HG03108 (cell line): ENCODE data around the gene LMAN2L.

ENCODE experiments used
- ATAC-seq: cut with Tn5 transposase; IDR thresholded peaks from one replicate; pipeline ENCODE4 v1.9.1; 2021; ENCODE audit warnings: moderate library complexity; ENCODE audit not compliant: unreplicated experiment

Gene LMAN2L

DNA sequence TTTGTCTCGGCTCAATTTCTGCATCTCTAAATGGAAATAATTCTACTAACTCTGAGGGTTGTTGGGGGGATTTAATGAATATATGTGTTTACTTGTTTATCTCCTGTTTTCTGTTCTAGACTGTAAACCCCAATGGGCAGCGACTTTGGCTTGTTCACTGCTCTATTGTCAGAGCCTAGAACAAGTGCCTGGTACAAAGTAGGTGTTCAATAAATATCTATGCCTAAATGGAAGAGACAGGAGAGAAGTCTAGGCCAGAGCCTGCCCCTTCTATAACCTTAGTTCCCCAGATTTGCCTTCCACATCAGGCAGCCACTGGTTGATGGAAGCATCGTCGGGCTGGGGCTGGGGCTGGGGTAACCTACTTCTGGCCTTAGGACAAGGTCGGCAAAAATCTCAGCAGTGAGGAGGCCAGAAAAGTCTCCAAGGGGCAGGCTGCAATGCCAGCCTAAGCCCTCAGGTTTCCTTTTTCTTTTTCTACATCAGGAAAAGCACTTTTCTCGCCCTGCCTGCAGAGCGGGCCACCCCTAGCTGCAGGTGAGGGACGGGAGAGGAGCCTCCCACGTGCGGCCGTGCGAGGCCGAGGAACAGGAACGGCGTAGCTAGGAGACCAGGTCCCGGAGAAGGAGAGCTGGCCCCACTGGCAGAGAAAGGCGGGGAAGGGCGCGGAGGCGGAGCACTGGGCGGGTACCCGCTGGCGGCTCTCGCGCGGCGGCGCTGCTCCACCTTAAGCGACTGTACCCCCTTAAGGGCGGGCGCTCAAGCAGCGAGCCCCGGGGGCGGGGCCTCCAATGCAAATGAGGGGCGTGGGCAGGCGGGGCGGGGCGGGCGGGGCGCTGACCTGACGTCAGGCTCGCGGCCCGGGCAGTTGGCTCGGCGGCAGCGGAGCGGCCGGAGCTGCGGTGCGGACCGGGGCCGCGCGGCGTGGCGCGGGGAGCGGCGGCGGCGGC is 20.4 kb upstream of the LMAN2L start, which contains the start of gene CNNM4:
TSS of gene CNNM4 (plus strand) at position 867 of the 950 bp plus-strand sequence. CDS start 98 bp downstream, outside the sequence.
- ATAC-seq: peak; percentile 87

DNA sequence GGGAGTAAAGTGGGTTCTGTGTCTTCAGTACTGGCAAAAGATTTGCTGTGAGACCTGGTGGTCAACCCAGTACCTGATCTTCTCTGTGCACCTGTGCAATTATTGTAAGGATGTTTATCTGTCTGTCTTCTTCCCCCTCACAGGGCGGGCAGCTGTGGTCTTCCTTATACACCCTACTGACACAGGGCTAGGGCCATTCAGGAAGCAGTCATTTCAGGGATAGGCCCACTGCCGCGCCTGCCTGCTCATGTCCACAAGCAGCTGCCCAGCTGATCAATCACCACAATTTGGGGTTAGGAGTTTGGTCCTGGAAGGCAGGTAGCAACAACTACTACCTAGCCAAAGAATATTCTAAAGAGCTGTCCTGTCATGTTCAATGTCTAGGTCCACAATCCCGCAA is 19.7 kb upstream of the LMAN2L start:
- ATAC-seq: no peak

DNA sequence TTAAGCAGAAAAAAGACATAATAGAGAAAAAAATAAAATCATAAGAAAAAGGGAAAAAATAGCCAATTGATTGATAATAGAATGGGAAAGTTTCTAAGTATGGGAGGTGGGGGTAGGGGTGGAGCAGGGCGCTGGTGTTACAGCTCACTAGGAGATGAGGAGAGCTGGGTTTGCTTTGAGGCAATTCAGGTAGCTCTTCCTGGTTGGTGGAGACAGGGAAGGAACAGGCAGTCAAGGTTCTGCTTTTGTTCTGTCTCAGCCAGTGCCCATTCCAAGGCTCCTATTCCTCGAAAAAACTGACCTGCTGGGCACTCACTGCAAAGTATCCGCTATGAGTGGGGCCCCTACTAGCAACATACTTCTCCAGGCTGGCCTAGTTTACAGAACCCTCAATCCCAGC is 19.1 kb upstream of the LMAN2L start:
- ATAC-seq: no peak

DNA sequence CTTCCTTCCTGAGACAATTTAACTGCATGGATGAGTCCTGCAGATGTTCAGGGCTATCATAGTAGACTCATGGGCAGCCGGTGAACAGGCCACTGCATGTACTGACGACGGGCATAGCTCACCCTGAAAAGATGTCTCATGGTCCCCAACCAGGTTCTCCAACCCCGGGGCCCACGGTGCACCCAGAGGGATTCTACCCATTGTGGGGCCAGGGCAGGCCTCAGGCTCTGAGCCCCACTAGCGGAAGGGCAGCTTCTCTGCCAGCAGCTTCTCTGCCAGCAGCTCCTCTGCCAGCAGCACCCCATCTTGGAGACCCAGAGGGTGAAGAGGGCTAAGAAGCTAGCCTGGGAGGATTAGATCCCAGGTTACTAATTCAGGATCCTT is 17.6 kb upstream of the LMAN2L start:
- ATAC-seq: no peak

DNA sequence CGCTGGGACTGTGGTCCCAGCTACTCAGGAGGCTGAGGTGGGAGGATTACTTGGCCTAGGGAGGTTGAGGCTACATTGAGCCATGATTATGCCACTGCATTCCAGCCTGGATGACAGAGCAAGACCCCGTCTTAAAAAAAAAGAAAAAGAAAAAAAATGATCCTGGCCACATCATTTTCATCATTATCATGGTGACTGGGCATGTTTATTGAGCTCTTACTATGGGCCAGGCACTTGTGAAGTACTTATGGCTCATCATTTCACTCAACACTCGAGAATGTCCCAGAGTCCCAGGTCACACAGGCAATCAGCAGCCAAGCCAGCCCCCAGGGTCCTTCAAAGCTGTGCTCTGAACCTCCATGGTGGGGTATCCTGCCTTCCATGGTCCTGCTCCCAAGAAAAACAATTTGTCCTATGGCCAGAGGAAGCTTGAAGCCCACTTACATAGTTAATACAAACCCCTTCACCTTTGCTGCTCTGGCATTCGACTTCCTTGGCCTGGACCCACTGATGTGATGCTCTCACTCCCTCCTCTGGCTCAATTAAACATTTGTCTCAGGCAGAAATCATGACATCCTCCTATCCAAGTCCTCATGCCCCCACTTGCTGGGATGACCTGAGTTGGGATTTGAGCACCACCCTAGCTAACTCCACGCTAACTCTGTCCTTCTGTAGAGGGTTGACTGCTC is 17.1 kb upstream of the LMAN2L start:
- no peak for ATAC-seq

DNA sequence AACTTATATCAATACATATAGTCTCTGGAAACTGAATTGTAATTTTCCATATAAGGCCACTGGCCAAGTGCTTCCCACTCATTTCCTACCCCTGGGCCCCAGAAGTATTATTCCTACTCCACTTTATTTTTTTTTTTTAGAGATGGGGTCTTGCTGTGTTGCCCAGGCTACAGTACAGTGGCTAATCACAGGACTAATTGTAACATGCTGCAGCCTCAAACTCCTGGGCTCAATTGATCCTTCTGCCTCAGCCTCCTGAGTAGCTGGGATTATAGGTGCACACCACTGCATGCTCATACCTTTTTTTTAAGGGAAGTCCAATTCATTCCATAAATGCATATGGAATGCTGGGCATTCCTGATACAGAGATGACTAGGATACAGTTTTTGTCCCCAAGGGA is 14.5 kb upstream of the LMAN2L start:
- no peak for ATAC-seq

DNA sequence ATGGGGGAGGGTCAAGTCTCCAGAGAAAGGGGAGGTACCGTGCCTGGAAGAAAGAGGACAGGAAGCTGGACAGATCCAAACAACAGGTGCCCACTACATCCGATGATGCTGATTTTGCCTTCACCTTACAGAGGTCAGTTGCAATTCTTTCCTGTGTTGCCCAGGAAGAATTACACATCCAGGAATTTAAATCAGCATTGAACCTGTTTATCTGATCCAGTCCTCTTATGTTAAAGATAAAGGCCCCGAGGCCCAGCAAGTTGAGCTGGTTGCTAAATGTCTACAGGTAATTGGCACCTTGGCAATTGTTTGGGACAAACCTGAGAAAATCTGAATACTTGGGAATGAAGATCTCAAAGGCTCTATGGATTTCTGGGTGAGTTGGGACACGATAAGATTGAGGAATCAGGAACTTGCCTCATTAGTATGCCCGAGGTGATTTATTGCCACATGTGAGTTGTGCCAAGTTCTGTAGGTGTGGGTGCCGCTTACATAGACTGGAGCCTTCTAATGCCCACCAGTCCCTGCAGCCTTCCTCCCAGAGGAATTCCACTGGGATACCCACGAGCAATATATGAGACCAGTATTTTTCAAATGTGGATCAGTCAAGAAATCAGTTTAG is 13.9 kb upstream of the LMAN2L start:
- ATAC-seq: no peak

DNA sequence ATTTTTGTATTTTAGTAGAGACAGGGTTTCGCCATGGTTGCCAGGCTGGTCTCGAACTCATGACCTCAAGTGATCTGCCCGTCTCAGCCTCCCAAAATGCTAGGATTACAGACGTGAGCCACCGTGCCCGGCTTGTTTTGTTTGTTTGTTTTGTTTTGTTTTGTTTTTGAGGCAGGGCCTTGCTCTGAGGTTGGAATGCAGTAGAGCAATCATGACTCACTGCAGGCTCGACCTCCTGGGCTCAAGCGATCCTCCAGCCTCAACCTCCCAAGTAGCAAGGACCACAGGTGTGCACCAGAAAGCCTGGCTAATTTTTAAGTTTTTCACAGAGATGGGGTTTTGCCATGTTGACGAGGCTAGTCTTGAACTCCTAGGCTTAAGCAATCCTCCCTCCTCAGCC is 11.9 kb upstream of the LMAN2L start:
- ATAC-seq: no peak

DNA sequence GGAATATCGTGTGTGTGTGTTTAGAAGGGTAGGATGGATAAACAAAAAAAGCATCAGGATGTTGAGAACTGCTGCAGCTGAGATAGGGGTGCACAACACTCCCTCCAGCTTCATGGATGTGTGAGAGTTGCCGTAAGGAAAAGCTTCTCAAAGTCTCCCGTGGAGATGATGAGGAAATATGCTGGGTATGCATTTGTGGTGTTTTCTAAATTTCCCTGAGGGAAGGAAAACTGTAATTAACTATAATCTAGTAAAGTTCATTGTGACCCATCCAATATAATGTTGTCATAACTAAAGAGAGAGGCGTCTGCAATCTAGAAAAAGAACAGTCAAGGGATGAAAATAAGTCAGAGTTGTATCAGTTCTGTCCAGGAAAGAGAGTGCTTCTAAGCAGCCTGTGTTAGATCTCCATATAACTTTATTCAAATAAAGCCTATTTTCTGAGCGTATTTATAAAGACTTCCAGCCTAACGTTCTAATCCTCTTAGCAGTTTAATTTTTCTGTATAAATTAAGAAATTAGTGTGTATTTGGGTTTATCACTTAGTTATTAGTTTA is 7.3 kb upstream of the LMAN2L start:
- no peak for ATAC-seq

DNA sequence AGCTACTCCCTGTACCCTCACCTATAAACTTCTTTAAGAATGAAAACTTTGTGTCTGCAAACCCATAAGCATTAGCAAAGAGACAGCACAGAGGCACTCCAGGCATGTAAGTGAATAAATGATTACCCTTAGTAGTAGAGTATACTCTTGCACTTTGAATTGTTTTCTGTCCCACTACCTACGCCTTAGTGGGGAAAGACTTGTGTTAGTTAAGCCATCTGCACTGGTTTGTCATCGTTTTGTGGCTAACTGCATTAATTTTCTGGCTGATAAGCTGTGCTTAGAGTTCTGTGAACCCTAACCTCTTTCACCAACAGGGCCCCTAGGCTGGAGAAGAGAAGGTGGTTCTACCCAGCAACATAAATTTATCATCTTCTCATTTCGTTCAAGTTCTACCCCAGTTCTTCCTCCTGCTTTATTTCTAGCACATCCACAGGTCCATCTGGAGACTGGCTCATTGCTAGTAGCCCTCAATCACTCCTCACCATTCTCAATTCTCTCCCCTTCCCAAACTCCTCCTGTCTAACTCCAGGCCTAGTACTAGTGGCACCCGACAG is 710 bp downstream of the LMAN2L start:
- ATAC-seq: no peak

DNA sequence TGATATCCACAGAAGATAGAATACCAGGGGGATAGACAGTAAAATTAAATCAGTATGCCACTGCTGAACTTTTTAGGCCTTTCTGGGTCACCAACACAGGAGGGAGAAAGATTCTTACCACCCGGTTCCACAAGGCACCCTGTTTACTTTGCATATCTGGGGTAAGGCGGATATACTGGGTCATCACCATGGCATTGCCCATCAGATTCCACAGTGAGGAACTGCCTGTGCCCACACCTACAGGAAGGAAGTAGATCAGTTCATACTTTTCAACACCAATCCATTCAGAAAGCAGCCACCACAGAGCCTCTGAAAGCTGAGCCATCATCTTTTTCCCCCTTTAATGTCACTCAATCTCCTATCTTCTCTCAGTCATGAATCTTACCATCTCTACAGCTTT is 2.0 kb downstream of the LMAN2L start:
- ATAC-seq: no peak

DNA sequence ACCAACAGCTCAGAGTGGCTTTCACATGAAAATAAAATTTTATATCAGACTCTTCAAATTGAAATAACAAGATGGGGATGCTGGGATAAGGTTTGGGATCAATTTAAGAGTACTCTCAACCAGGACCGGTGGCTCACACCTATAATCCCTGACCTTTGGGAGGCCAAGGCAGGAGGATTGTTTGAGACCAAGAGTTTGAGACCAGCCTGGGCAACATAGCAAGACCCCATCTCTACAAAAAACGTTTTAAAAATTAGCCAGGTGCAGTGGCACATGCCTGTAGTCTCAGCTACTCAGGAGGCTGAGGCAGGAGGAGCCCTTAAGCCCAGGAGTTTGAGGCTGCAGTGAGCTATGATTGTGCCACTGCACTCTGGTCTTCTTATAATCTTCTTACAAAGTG is 2.6 kb downstream of the LMAN2L start:
- ATAC-seq: no peak

DNA sequence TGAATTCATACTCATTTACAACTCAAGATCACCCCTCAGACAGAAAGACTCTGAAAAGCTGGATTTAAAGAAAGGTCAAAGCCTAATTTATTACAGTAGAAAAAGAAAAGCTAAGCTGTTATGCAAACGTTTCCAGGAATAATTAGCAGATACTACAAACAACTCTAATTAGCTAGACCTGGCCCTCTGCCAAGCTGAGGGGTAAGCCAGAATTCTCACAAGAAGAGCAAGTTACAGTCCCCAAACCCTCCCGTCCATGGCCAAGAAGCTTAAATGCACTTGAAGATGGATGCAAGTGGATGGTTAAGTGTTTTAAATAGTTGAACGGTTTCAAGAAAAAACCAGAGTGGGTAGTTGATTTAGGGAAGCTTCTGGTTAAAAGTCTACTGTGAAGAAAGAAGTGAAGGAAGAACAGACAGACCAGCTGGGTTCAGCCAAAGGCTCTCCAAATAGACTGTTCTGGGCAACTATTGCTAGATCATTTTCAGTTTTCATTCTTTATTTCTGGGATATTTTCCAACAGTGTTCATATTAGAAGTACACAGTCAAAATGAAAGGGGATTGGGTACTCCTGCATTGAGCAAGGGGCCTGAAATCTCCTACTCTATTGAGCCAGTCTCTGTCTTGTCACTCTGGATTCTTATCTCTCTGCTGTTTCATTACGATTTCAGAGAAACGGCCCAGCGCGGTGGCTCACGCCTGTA is 4.8 kb downstream of the LMAN2L start:
- no peak for ATAC-seq

DNA sequence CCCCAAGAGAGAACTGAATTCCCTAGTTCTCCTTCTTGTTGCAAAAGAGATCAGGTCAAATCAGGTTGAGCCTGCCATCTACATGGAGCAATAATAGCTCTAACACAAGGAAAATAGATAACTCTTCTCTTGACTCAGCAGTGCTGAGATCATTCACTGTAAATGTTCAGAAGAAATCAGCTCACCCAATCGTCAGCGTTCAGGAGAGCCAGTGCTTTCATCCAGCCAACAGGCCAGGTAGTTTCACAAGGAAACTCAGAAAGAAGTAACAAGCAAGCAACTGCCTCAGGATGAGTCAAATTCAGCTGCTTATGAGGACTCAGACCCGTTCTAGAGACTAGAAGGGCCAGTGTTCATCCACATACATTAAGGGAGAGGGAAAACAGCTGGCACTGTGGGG is 5.9 kb downstream of the LMAN2L start:
- ATAC-seq: no peak

DNA sequence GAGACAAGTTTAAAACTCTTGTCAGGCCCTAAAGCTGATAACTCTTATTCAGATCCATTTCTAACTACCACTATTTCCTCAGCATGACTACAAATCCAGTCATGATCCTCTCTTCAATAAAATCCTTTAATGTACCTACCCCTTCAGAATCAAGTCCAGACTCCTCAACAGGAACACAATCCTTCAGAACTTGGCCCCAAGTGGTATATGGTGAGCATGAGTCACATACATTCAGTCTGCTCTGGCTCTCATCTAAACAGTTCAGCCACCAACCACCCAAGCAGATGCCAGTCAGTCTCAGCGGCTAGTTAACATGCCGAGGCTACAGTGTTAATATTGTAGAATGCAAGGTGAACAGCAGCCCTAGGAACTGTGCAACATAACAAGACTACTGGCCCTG is 9.7 kb downstream of the LMAN2L start:
- ATAC-seq: no peak

DNA sequence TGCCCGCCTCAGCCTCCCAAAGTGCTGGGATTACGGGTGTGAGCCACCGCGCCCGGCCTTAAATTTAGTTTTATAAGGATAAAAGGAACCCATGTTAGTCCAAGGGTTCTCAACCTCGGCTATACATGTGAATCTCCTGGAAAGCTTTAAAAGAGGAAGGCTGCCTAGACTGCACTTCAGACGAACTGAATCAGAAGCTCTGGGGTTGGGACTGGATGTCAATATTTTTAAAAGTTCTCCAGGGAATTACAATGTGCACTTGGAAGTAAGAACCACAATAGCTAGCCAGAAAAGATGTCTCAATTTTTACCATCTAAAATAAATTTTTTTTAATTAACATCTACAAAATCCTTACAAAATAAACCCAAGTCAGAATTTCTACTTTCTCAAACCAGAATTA is 10.1 kb downstream of the LMAN2L start:
- no peak for ATAC-seq

DNA sequence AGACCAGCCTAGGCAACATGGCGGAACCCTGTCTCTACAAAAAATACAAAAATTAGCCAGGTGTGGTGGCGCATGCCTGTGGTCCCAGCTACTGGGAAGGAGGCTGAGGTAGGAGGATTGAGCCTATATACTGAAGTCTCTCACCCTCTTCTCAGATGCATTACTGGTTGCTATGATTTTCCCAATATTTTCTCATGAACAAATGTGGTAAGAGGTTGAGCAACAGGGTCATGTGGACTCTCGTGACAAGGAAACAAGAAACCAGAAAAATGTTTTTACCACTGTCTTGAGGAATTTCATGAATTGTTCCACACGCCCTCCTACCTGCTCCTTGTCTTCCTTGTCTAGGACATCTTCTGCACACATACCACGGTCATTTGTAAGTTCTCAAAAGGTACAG is 12.4 kb downstream of the LMAN2L start:
- no peak for ATAC-seq

DNA sequence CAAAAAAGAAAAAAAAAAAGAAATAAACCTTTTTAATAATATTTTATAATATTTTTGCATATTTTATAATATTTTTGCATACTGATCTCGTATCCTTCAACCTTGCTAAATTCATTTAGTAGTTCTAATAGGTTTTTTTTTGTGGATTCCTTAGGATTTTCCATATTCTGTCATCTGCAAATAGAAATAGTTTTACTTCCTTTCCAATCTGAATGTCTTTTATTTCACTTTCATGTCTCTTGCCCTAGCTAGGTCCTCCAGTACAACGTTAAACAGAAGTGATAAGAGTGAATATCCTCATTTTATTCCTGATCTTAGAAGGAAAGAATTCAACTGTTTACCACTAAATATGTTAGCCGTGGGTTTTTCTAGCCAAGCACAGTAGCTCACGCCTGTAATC is 13.7 kb downstream of the LMAN2L start:
- no peak for ATAC-seq

DNA sequence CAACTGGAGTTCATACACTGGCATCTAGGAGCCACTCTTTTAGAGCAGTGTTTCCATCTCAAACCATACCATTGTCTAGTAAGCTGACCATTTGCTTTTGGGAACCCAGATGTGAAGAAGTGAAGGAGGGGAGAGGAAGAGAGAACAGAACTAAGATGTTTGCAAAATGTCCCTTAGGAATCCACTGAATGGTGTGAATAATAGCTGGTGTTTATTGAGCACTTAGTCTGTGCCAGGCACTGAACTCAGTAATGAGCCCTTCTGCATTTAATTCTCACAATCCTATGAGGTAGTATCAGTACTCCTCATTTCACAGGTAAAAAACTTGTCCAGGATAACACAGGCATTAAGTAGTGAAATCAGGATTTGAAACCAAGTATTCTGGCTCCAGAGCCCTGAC is 23.5 kb downstream of the LMAN2L start:
- no peak for ATAC-seq

DNA sequence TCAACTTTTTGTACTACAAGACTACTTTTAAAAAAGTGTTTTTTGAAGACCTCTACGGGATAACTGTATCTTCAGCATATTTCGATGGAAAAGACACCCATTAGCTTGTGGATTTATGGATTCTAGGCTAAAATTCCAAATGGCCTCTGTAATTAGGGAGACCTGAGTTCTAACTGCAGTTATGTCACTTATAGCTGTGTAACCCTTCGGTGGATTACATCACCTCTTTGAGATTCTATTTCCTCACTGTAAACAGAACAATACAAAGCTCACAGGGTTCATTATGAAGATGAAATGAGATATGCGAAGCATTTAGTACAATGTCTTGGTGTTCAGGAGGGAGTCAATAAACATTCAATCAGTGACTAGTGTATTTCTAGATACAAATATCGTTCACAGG is 24.2 kb downstream of the LMAN2L start:
- no peak for ATAC-seq

DNA sequence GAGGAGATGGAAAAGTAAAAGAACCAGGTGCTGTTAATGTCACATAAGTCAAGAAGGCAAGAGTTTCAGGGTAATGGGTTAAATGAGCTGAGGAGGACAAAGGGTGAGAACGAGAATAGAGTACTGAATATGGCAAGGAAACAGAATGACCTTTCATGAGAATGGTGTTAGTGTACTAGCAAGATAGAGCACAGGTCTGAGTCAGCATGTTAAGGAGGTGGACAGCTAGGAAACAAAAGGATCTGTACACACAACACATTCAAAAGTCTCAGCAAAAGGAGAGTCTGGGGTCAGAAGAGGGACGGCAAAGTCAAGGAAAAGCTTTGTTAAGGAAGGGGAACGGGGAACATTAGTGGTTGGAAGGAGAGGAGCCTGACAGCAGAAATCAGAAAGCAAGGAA is 28.9 kb downstream of the LMAN2L start:
- ATAC-seq: no peak
